Mammary epithelial cell (primary cell): ENCODE data around the gene KLRC3.

Source experiments
- EZH2 ChIP-seq: IDR thresholded peaks from 2 replicates; pipeline ENCODE4 v1.6.1; 2012; ENCODE audit warnings: low read length, inconsistent platforms, borderline replicate concordance
- TF ChIP-seq, protein P1 (sequence below), 2 donors: IDR thresholded peaks in 1 of 2; conservative IDR thresholded peaks in 1 of 2; 2 replicates each; pipeline ENCODE4 v1.5.1; 2011 to 2012; ENCODE audit warnings: inconsistent platforms in 2 of 2, low read length in 2 of 2, mild to moderate bottlenecking in 2 of 2, control low read depth in 1 of 2, low read depth in 1 of 2; ENCODE audit not compliant: insufficient read depth in 1 of 2; ENCODE audit errors: extremely low read depth in 1 of 2

DNA sequence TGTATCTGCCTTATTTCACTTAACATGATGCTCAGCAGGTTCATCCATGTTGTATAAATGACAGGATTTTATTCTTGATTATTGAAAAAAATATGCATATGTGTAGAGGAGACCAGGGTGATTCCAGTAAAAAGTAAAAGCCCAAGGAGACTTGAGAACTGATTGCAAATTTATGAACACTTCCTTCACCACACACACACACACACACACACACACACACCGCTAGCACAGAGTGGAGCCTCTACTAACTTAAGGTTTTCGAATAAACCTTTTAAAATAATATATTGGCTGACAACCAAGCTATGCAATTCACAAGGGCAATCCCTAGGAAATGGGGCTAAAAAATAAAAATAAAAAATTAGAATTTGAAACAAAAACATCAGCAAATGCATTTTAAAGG lies 22.2 kb downstream of the KLRC3 start:
- no peak for TF ChIP-seq EZH2
- TF ChIP-seq, protein P1, sequence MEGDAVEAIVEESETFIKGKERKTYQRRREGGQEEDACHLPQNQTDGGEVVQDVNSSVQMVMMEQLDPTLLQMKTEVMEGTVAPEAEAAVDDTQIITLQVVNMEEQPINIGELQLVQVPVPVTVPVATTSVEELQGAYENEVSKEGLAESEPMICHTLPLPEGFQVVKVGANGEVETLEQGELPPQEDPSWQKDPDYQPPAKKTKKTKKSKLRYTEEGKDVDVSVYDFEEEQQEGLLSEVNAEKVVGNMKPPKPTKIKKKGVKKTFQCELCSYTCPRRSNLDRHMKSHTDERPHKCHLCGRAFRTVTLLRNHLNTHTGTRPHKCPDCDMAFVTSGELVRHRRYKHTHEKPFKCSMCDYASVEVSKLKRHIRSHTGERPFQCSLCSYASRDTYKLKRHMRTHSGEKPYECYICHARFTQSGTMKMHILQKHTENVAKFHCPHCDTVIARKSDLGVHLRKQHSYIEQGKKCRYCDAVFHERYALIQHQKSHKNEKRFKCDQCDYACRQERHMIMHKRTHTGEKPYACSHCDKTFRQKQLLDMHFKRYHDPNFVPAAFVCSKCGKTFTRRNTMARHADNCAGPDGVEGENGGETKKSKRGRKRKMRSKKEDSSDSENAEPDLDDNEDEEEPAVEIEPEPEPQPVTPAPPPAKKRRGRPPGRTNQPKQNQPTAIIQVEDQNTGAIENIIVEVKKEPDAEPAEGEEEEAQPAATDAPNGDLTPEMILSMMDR (conservative IDR thresholded peaks at IDR 0.05 in 1 of 2, IDR thresholded peaks at IDR 0.05 in 1 of 2; ENCODE audit: extremely low read depth in 1 of 2, insufficient read depth in 1 of 2, low read depth in 1 of 2, low read length in 2 of 2) = no peak
